Measurements from ENCODE around the gene CDH4.

DNA sequence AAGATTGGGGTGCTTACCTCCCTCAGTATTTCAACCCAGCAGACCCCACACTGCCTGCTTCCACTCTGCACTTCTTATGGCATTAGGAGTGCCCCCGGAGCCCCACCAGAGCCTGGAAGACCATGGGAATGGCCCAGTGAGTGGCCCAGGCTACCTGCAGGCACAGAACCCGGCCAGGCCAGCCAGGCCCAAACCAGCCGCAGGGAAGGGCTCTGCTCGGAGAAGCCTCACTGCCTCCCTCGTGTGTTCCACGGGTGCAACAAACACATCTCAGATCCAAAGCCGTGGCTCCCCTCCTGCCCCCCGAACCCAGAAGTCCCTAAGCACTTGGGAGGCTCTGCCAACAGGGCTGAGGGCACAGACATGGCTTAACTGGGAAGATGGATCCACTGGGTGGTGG, 283.9 kb downstream of the CDH4 start:
- TF ChIP-seq FOS (IDR thresholded peaks at IDR 0.05; ENCODE audit: borderline replicate concordance, insufficient read depth, low read length) (no peak), CTCF (IDR thresholded peaks at IDR 0.05; ENCODE audit: extremely low read depth in 1 of 2, insufficient read depth in 1 of 2, low read depth in 1 of 2, low read length in 2 of 2) (no peak)

Data from endothelial cell of umbilical vein (primary cell).